ENCODE data around the gene NRAP. TPM values are rescaled to one million over a fixed set of nuclear protein-coding genes. Genes with fewer than 3 reads are reported as not detected.

NRAP gene
- total and polyA plus RNA-seq, 2 donors (not counting 3 experiments of a cell fraction or from before 2014, with no cell fraction given), result not detected

DNA sequence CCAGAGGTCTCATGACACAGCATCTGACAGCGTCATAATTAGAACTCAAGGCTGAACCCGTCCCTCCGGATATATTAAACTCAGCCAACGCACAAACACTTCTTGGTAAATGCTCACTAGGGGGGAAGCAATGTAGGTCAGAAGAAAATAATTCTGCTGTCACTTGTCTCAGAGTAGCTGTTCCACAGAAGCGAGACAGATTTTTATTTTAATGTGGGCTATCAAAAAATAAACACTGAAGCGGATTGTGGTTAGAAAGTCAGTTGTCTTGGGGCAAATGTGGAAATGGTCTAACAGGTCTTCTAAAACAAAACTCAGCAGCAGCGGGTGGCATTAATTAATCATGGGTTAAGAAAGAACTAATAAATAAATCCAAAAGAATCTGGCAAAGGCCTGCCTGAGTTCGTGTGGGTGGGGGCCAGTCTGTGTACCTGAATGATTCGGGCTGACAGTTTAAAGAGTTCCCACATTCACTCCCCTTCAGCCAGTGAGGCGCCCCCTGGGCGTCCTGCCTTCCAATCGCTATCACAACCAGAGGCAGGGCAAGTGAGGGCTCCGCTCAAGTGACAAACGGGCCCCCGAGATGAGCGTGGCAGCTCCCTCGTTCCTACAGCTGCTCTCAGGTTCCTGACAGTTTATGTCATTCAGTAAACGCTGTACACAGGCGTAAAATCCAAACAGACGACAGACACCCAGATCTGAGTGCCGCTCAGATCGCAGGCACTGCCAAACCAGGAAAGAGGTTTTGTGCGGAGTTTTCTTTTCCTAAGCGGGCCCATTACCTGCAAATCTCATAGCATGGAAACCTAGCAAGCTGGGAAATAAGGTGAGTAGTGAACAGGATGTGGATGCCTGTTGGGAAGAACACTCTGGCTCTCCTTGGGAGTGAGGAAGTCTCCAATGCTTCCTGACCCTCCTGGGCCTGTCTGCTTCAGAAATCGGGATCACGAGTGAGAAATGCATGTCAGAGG, 52.9 kb downstream of the NRAP start:
- H3K9ac ChIP-seq (replicated peaks; ENCODE audit: extremely low read depth, insufficient read depth, low read length), result no peak overlapping the region
- H3K79me2 ChIP-seq (ENCODE audit: control insufficient read depth, insufficient read depth, low read length), result no peaks in the 10 kb centered on the region
- no peak overlapping the region for H3K4me2 ChIP-seq (ENCODE audit: insufficient read depth, low read length)
- no peaks in the 10 kb centered on the region for H3K9me3 ChIP-seq (replicated peaks; ENCODE audit: control insufficient read depth, insufficient read depth, low read length)
- no TSS peak for BruUV-seq (replicated peaks)
- no peaks in the 10 kb centered on the region for H4K20me1 ChIP-seq (replicated peaks; ENCODE audit: control insufficient read depth, extremely low read depth, insufficient read depth, low read length)
- FAIRE-seq (no peak), DNase-seq (ENCODE audit: low read depth, low spot score) (no peak)
- POLR2A ChIA-PET, result no interaction called here
- H3K4me1 ChIP-seq (ENCODE audit: control insufficient read depth, extremely low read depth, insufficient read depth, low read length), result no peaks in the 10 kb centered on the region
- H3K4me3 ChIP-seq (replicated peaks in 1 of 3; ENCODE audit: insufficient read depth in 1 of 3, low read depth in 1 of 3, low read length in 3 of 3), result no peak overlapping the region
- dilution Hi-C loops (cut with MboI; ENCODE audit: extremely low pct_ligation_motif_present, low sequenced_read_pairs) (no loop called here), intact Hi-C loops (cut with micrococcal nuclease) (no loop called here)
- H3K27ac ChIP-seq (ENCODE audit: insufficient read depth, low read depth, low read length), result no peak overlapping the region
- H3K27me3 ChIP-seq (ENCODE audit: control insufficient read depth in 2 of 2, insufficient read depth in 2 of 2, low read length in 2 of 2), result no peaks in the 10 kb centered on the region
- CTCF ChIA-PET, result no interaction called here
- no peak overlapping the region for H2AFZ ChIP-seq (ENCODE audit: low read depth, low read length)
- H3K9me1 ChIP-seq (replicated peaks; ENCODE audit: control insufficient read depth, extremely low read depth, insufficient read depth, low read length), result no peaks in the 10 kb centered on the region
- H3K36me3 ChIP-seq (ENCODE audit: control insufficient read depth in 2 of 2, extremely low read depth in 1 of 2, insufficient read depth in 2 of 2, low read length in 2 of 2), result no peaks in the 10 kb centered on the region
- no peak for TF ChIP-seq MYC (IDR thresholded peaks at IDR 0.05; ENCODE audit: low read depth, low read length)
- TF ChIP-seq, protein P1, sequence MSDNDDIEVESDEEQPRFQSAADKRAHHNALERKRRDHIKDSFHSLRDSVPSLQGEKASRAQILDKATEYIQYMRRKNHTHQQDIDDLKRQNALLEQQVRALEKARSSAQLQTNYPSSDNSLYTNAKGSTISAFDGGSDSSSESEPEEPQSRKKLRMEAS (IDR thresholded peaks at IDR 0.05; ENCODE audit: insufficient read depth, insufficient read length), result no peak
- TF ChIP-seq POLR2A (IDR thresholded peaks at IDR 0.05; ENCODE audit: low read depth, low read length), result no peak
- TF ChIP-seq JUN (IDR thresholded peaks at IDR 0.05; ENCODE audit: borderline replicate concordance, insufficient read depth, insufficient read length, low read depth), result no peak
- TF ChIP-seq GATA2 (IDR thresholded peaks at IDR 0.05; ENCODE audit: insufficient read depth, insufficient read length, low read depth, low read length), result no peak
- no peak for TF ChIP-seq FOS (IDR thresholded peaks at IDR 0.05; ENCODE audit: borderline replicate concordance, insufficient read depth, low read length)
- TF ChIP-seq POLR2AphosphoS5 (IDR thresholded peaks at IDR 0.05; ENCODE audit: insufficient read depth, low read depth, low read length), result no peak
- TF ChIP-seq EZH2 (IDR thresholded peaks at IDR 0.05; ENCODE audit: borderline replicate concordance, low read depth, low read length, severe bottlenecking), result no peak
- TF ChIP-seq, protein P2, sequence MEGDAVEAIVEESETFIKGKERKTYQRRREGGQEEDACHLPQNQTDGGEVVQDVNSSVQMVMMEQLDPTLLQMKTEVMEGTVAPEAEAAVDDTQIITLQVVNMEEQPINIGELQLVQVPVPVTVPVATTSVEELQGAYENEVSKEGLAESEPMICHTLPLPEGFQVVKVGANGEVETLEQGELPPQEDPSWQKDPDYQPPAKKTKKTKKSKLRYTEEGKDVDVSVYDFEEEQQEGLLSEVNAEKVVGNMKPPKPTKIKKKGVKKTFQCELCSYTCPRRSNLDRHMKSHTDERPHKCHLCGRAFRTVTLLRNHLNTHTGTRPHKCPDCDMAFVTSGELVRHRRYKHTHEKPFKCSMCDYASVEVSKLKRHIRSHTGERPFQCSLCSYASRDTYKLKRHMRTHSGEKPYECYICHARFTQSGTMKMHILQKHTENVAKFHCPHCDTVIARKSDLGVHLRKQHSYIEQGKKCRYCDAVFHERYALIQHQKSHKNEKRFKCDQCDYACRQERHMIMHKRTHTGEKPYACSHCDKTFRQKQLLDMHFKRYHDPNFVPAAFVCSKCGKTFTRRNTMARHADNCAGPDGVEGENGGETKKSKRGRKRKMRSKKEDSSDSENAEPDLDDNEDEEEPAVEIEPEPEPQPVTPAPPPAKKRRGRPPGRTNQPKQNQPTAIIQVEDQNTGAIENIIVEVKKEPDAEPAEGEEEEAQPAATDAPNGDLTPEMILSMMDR (IDR thresholded peaks at IDR 0.05; ENCODE audit: extremely low read depth in 1 of 2, insufficient read depth in 1 of 2, low read depth in 1 of 2, low read length in 2 of 2), result no peak

Measured in endothelial cell of umbilical vein (primary cell).